Measurements from ENCODE around the gene LRPAP1. TPM values are rescaled to one million over a fixed set of nuclear protein-coding genes. Genes with fewer than 3 reads are reported as not detected.

LRPAP1 gene
- polyA plus RNA-seq, 1 donor = 219 TPM

GRCh38 chr4:3518941-3519340 is 13.3 kb downstream of the LRPAP1 start:
- Histone ChIP-seq H3K27me3 (ENCODE audit: control insufficient read depth, insufficient read depth, low read length) (no peaks in the 10 kb centered on the region), H3K36me3 (ENCODE audit: control insufficient read depth, insufficient read depth, low read length) (peaks cover 96% of the 10 kb centered on the region), H3K27ac (ENCODE audit: low read length) (no peak overlapping the region), H3K4me1 (ENCODE audit: control insufficient read depth, insufficient read depth, low read length) (peaks cover 17% of the 10 kb centered on the region), H3K9me3 (ENCODE audit: control insufficient read depth, low read depth, low read length) (peaks cover 5% of the 10 kb centered on the region), H3K4me3 (ENCODE audit: low read length) (no peak overlapping the region)
- WGBS (ENCODE audit: insufficient coverage, low lambda C conversion rate) = no CpG with 5 or more reads among the region's 18 CpGs
- DNase-seq = no peak

- H3K27me3 ChIP-seq (ENCODE audit: control insufficient read depth, insufficient read depth, low read length) = no peaks in the 10 kb centered on the region
- no peak overlapping the region for H3K27ac ChIP-seq (ENCODE audit: low read length)
- DNase-seq = no peak
- H3K36me3 ChIP-seq (ENCODE audit: control insufficient read depth, insufficient read depth, low read length) = peaks cover 96% of the 10 kb centered on the region
- no peak overlapping the region for H3K4me3 ChIP-seq (ENCODE audit: low read length)
- no CpG with 5 or more reads among the region's 11 CpGs for WGBS (ENCODE audit: insufficient coverage, low lambda C conversion rate)
- H3K4me1 ChIP-seq (ENCODE audit: control insufficient read depth, insufficient read depth, low read length) = peaks cover 17% of the 10 kb centered on the region
- H3K9me3 ChIP-seq (ENCODE audit: control insufficient read depth, low read depth, low read length) = peaks cover 5% of the 10 kb centered on the region
These were observed 13.7 kb downstream of the LRPAP1 start for GRCh38 chr4:3518511-3518880.

GRCh38 chr4:3517731-3518510 is 14.3 kb downstream of the LRPAP1 start:
- no peaks in the 10 kb centered on the region for H3K27me3 ChIP-seq (ENCODE audit: control insufficient read depth, insufficient read depth, low read length)
- DNase-seq = no peak
- H3K4me1 ChIP-seq (ENCODE audit: control insufficient read depth, insufficient read depth, low read length) = peaks cover 17% of the 10 kb centered on the region
- H3K36me3 ChIP-seq (ENCODE audit: control insufficient read depth, insufficient read depth, low read length) = peaks cover 94% of the 10 kb centered on the region
- H3K27ac ChIP-seq (ENCODE audit: low read length) = no peak overlapping the region
- WGBS (ENCODE audit: insufficient coverage, low lambda C conversion rate) = no CpG with 5 or more reads among the region's 49 CpGs
- no peak overlapping the region for H3K4me3 ChIP-seq (ENCODE audit: low read length)
- H3K9me3 ChIP-seq (ENCODE audit: control insufficient read depth, low read depth, low read length) = peaks cover 5% of the 10 kb centered on the region

GRCh38 chr4:3516836-3517730 is 15.1 kb downstream of the LRPAP1 start:
- WGBS (ENCODE audit: insufficient coverage, low lambda C conversion rate) = no CpG with 5 or more reads among the region's 29 CpGs

GRCh38 chr4:3516061-3516835 is 16.0 kb downstream of the LRPAP1 start:
- H3K9me3 ChIP-seq (ENCODE audit: control insufficient read depth, low read depth, low read length) = peaks cover 10% of the 10 kb centered on the region
- no CpG with 5 or more reads among the region's 32 CpGs for WGBS (ENCODE audit: insufficient coverage, low lambda C conversion rate)
- H3K4me3 ChIP-seq (ENCODE audit: low read length) = no peak overlapping the region
- H3K36me3 ChIP-seq (ENCODE audit: control insufficient read depth, insufficient read depth, low read length) = peaks cover 93% of the 10 kb centered on the region
- no peak overlapping the region for H3K27ac ChIP-seq (ENCODE audit: low read length)
- no peak for DNase-seq
- H3K27me3 ChIP-seq (ENCODE audit: control insufficient read depth, insufficient read depth, low read length) = no peaks in the 10 kb centered on the region
- H3K4me1 ChIP-seq (ENCODE audit: control insufficient read depth, insufficient read depth, low read length) = peaks cover 17% of the 10 kb centered on the region

More at GRCh38 chr4:3516836-3517730, 15.1 kb downstream of the LRPAP1 start:
- Histone ChIP-seq H3K36me3 (ENCODE audit: control insufficient read depth, insufficient read depth, low read length) (peaks cover 94% of the 10 kb centered on the region), H3K4me3 (ENCODE audit: low read length) (no peak overlapping the region), H3K9me3 (ENCODE audit: control insufficient read depth, low read depth, low read length) (peaks cover 5% of the 10 kb centered on the region), H3K4me1 (ENCODE audit: control insufficient read depth, insufficient read depth, low read length) (peaks cover 17% of the 10 kb centered on the region), H3K27me3 (ENCODE audit: control insufficient read depth, insufficient read depth, low read length) (no peaks in the 10 kb centered on the region), H3K27ac (ENCODE audit: low read length) (no peak overlapping the region)
- DNase-seq = no peak

- Histone ChIP-seq H3K27ac (ENCODE audit: low read length) (no peak overlapping the region), H3K4me3 (ENCODE audit: low read length) (no peak overlapping the region), H3K4me1 (ENCODE audit: control insufficient read depth, insufficient read depth, low read length) (peaks cover 17% of the 10 kb centered on the region), H3K27me3 (ENCODE audit: control insufficient read depth, insufficient read depth, low read length) (no peaks in the 10 kb centered on the region), H3K9me3 (ENCODE audit: control insufficient read depth, low read depth, low read length) (peaks cover 10% of the 10 kb centered on the region), H3K36me3 (ENCODE audit: control insufficient read depth, insufficient read depth, low read length) (peaks cover 93% of the 10 kb centered on the region)
- no CpG with 5 or more reads among the region's 15 CpGs for WGBS (ENCODE audit: insufficient coverage, low lambda C conversion rate)
- DNase-seq = peak in 1 of 2 donors; percentile 22
These were observed 16.6 kb downstream of the LRPAP1 start for GRCh38 chr4:3515646-3516045.

- peaks cover 17% of the 10 kb centered on the region for H3K4me1 ChIP-seq (ENCODE audit: control insufficient read depth, insufficient read depth, low read length)
- H3K27me3 ChIP-seq (ENCODE audit: control insufficient read depth, insufficient read depth, low read length) = no peaks in the 10 kb centered on the region
- H3K27ac ChIP-seq (ENCODE audit: low read length) = no peak overlapping the region
- H3K9me3 ChIP-seq (ENCODE audit: control insufficient read depth, low read depth, low read length) = peaks cover 10% of the 10 kb centered on the region
- WGBS (ENCODE audit: insufficient coverage, low lambda C conversion rate) = no CpG with 5 or more reads among the region's 31 CpGs
- peaks cover 93% of the 10 kb centered on the region for H3K36me3 ChIP-seq (ENCODE audit: control insufficient read depth, insufficient read depth, low read length)
- no peak overlapping the region for H3K4me3 ChIP-seq (ENCODE audit: low read length)
- DNase-seq = peak; percentile 53 to 78
These were observed 17.3 kb downstream of the LRPAP1 start for GRCh38 chr4:3514806-3515501.

GRCh38 chr4:3514221-3514780 is 17.9 kb downstream of the LRPAP1 start:
- DNase-seq = no peak
- peaks cover 10% of the 10 kb centered on the region for H3K9me3 ChIP-seq (ENCODE audit: control insufficient read depth, low read depth, low read length)
- peaks cover 17% of the 10 kb centered on the region for H3K4me1 ChIP-seq (ENCODE audit: control insufficient read depth, insufficient read depth, low read length)
- H3K4me3 ChIP-seq (ENCODE audit: low read length) = no peak overlapping the region
- no peaks in the 10 kb centered on the region for H3K27me3 ChIP-seq (ENCODE audit: control insufficient read depth, insufficient read depth, low read length)
- H3K27ac ChIP-seq (ENCODE audit: low read length) = no peak overlapping the region
- H3K36me3 ChIP-seq (ENCODE audit: control insufficient read depth, insufficient read depth, low read length) = peaks cover 91% of the 10 kb centered on the region
- WGBS (ENCODE audit: insufficient coverage, low lambda C conversion rate) = no CpG with 5 or more reads among the region's 17 CpGs

GRCh38 chr4:3513807-3514206 is 18.4 kb downstream of the LRPAP1 start:
- no peak overlapping the region for H3K27ac ChIP-seq (ENCODE audit: low read length)
- DNase-seq = no peak
- H3K9me3 ChIP-seq (ENCODE audit: control insufficient read depth, low read depth, low read length) = peaks cover 10% of the 10 kb centered on the region
- H3K36me3 ChIP-seq (ENCODE audit: control insufficient read depth, insufficient read depth, low read length) = peaks cover 89% of the 10 kb centered on the region
- 83% methylated on average over 1 of the region's 18 CpGs for WGBS (ENCODE audit: insufficient coverage, low lambda C conversion rate)
- H3K4me1 ChIP-seq (ENCODE audit: control insufficient read depth, insufficient read depth, low read length) = peaks cover 17% of the 10 kb centered on the region
- H3K4me3 ChIP-seq (ENCODE audit: low read length) = no peak overlapping the region
- H3K27me3 ChIP-seq (ENCODE audit: control insufficient read depth, insufficient read depth, low read length) = no peaks in the 10 kb centered on the region

Data from large intestine (tissue), 3 donors.